ENCODE measurements around the gene KCNQ2.

Gene KCNQ2

GRCh38 chr20:63432577-63433325, 39.7 kb downstream of the KCNQ2 start:
- no peak for DNase-seq

- no peak for DNase-seq
Measured at GRCh38 chr20:63431944-63432343, 40.5 kb downstream of the KCNQ2 start.

GRCh38 chr20:63430891-63431290, 41.6 kb downstream of the KCNQ2 start:
- no peak for DNase-seq

GRCh38 chr20:63429992-63430391, 42.5 kb downstream of the KCNQ2 start:
- DNase-seq = no peak

DNA sequence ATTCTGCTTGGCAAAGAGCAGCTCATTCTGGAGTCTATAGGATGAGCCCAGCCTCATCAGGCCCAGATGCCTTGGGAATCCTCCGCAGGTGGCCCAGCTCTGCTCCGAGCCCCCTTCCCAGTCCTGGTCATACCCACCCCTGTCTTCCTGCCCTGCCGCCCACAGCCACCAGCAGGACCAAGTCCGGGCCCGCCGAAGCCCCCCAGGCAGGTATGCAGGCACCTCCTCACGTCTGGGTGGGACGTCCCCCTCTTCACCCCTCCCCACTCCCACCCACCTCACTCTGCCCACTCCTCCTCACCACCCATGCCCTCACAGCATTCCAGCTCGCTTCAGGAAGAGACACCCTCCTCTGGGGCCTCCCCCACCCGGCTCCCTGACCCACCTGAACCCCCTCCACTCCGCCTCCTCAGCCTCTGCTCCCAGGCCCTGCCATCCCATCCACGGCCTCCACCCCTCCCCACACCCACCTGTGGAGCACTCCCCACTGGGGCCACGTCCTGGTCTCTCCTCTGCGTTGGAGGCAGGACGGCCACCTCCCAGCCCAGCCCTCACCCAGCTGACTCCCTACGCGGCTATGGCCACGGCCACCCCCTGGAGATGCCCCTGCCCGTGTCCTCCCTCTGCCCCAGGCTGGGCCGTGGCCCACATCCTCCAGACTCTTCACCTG, 43.4 kb downstream of the KCNQ2 start:
- DNase-seq = no peak

DNA sequence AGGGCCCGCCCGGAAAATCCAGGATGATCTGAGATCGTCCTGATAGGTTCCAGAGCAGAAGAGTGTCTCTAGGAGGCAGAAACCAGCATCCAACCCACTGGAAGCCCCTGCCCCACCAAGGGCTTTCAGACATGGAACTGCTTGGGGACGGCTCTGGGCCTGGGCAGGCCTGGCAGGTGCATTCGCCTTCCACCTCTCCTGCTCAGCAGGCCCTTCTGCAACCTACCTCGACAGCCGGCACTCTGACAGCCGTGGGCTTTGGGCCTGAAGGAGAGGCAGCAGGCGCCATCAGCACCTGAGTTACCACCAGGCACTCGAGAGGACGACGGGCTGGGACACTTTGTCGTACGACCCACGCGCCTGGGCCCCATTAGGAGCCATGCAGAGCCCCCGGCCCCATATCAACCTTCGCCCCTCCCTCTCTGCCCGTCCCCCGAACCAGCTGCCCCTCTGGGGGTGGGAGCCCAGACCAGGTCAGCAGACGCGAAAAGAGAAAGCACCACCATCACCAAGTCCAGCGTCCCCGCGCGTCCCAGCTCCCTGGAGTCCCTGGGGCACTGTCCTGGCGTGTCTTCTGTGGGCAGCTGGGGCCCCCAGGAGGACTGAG, 44.6 kb downstream of the KCNQ2 start:
- no peak for DNase-seq

DNA sequence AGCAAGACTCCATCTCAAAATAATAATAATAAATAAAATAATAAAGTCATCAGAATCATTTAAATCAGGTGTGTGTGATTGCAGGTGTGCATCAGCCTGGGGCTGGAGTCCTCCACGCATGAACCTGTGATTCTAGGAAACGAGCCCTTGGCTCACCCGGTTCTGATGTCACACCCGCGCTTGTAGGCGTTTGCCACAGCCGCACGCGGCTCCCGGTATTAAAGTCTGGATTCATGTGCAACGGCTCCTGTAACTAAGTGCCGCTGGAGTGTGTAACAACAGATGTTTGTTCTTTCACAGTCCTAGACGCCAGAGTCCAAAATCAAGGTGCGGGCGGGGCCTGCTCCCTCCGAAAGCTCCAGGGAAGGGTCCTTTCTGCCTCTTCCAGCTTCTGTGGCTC, 45.2 kb downstream of the KCNQ2 start:
- DNase-seq = no peak

DNA sequence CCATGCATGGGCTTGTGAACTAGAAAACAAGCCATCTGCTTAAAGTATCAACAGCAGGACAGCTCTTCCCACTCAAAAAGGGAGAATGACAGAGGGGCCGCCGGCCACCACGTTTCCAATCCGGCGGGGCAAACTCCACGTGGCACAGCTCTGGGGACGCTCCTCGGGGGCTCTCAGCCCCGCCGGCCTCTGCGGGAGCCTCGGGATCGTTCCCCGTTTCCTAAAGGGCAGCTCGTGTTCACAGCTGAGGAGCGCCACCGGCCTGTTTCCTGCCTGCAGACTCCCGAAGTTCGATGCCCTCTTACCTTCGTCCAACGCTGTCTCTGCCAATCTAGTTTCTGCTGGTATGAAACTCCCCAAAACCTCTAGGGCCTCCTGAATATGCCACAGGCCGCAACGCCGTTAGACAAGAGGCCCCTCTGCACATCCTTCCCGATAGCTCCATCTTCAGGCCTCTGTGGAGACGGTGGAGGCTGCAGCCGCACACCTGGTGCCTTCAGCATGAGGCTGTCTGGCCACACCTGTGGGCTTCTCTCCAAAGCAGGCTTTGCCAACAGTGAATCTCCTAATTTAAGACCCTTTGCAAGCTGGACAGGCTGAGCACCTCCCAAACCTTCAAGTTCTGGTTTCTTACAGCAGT, 46.5 kb downstream of the KCNQ2 start:
- no peak for DNase-seq

- no peak for DNase-seq
Measured at GRCh38 chr20:63424613-63425012, 47.8 kb downstream of the KCNQ2 start.

GRCh38 chr20:63423751-63424150, 48.7 kb downstream of the KCNQ2 start:
- no peak for DNase-seq

- DNase-seq = no peak
Measured at GRCh38 chr20:63422653-63423052, 49.8 kb downstream of the KCNQ2 start.

DNA sequence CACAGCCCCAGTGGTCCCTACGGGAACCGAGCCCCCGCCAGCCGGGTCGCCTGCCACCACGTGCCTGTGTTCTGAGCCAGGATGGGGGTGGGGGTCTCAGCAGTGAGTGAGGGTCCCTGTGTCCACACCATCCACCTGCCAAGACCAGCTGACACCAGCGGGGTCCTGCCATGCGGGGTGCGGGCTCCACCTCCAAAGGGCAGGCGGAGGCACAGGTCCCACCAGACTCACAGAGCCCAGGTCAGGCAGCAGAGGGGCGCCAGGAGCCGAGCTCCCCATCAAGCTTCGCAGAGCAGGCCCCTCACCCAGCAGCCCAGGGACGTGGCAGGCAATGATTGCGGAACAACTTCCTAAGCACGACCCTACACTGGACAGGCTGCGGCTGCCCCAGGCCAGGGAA, 50.5 kb downstream of the KCNQ2 start:
- no peak for DNase-seq

DNA sequence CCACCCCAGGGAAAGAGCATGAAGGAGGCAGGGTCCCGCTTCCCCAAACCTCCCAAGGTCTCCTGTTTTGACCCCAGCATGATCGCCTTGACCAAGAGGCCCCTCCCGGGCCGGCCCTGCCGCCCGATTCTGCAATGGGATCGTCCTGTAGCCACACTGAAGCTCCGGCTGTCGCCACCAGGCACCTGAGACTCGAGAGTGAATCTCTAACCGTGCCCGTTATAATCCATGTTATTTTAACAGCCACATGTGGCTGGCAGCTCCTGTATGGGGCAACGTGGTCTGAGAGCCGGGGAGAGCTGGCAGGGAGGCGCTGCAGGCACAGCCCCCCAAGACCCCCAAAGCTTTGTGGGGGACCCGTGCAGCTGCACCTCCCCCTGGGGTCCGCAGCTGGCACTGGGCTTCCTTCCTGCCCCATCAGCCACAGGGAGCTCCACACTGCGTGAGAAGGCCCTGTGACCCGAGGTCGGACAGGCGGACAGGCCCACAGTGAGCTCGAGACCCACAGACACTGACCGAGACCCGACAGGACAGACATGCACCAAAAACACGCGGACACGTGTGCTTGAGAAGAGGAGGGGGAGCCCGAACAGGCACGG, 51.3 kb downstream of the KCNQ2 start:
- no peak for DNase-seq

DNA sequence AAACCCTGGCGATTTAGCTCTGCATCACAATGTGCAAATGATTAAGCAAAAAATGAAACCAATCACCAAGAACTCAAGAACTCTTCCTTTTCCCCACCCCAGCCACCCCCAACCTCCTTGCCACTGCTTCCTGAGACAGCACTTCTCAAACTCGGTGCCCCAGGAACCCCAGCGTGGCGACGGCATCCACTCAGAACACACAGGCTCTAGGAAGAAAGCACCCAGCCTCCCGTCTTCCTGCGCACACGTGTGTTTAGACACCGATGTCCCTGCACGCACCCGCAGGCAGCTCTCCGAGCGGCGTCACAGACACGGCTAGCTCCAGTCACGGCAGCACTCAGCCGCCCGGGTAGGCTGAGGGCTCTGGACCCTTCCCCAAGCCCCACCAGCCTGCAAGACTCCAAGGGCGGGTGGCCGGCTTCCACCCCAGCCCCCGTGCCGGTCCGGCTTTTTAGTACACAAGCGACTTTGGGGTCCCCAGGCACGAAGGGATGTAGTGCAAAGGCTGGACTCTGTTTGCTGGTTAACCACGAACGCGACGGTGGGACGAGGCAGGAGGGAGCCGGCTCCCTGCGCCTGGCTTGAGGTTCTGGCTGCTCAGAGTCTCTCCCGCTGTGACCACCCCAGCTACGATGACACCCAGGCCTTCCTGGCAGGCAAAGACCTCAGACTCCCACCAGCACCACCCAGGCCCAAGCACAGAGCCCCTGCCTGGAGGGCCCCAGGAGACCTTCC, 51.9 kb downstream of the KCNQ2 start:
- no peak for DNase-seq

GRCh38 chr20:63419299-63419698, 53.2 kb downstream of the KCNQ2 start:
- no peak for DNase-seq

DNA sequence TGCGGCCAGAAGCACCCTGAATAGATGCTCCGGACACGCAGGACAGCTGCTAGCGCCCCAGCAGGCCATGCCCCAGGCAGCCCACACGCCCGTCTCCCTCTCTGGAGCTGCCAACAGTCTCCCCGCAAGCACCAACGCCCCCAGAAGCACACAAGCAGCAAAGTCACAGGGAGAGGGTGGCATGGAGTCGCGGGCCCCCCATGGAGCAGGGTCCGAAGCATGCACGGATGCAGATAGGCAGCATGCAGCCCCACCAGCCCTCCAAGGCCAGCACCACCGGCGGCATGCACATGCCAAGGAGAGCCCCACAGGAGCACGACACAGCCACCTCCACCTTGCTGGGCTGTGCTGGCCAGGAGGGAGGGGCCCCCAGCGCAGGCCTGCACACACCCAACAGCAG, 53.8 kb downstream of the KCNQ2 start:
- DNase-seq = no peak

- DNase-seq = no peak
Measured at GRCh38 chr20:63417738-63418120, 54.7 kb downstream of the KCNQ2 start.

GRCh38 chr20:63417097-63417737, 55.2 kb downstream of the KCNQ2 start:
- no peak for DNase-seq

- no peak for DNase-seq
Measured at GRCh38 chr20:63416631-63417030, 55.8 kb downstream of the KCNQ2 start.

DNA sequence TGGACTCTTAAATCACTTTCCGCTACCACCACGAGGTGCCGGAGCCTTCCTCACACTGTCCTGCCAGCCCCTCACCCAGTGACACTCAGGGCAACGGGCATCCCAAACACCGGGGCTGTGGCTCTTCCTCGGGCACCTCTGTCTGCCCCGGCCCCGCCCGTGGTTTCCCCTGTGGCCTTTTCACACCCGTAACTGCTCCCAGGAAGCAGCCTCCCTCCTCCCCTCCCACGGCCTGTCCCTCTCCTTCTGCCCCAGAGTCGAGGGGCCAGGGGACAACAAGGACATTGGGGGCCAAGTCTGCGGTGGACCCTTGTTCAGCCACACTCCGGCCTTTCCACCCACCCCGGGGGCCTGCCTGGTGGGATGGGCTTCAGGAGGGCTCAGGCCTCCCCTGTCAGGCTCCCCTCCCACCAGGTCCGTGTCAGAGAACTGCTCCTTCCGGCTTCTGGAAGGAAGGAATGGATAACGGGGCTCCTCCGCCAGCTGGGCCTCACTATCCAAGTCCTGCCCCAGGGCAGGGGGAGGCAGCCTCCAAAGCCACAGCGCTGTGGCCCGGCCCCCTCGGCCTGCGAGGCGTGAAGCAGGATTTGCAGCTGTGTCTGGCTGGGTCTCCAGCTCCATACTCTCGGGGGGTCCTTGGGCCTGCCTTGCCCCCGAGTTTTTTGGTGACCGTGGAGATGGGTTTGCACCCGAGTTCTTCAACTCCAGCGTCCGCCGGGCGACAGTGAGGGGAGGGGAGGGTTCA, 56.6 kb downstream of the KCNQ2 start:
- DNase-seq = no peak

GRCh38 chr20:63414720-63415430, 57.6 kb downstream of the KCNQ2 start:
- no peak for DNase-seq

All from right forelimb (tissue), 1 donor.